Renal cortex interstitium (tissue), 11 donors: ENCODE data around the gene EHHADH. TPM values are rescaled to one million over a fixed set of nuclear protein-coding genes. Genes with fewer than 3 reads are reported as not detected.
A peak's percentile ranks its signal among the peaks of the same experiment; 100 is the strongest.

Source experiments
- DNase-seq, 11 donors: peaks; one replicate each; pipeline ENCODE4 v3.0.0-alpha.2; 2013; ENCODE audit warnings: low read depth in 9 of 11, low spot score in 4 of 11; ENCODE audit errors: extremely low read depth in 1 of 11
- polyA plus RNA-seq, 3 donors: library from polyadenylated mRNA; unstranded; fragments of 120-200 nt; gene quantifications; one replicate each; pipeline ENCODE4 v1.2.1, GENCODE V29; 2013; ENCODE audit not compliant: insufficient read length in 3 of 3

EHHADH gene
- polyA plus RNA-seq, 3 donors = 26.3 to 31.7 (median 30.9) TPM

DNA sequence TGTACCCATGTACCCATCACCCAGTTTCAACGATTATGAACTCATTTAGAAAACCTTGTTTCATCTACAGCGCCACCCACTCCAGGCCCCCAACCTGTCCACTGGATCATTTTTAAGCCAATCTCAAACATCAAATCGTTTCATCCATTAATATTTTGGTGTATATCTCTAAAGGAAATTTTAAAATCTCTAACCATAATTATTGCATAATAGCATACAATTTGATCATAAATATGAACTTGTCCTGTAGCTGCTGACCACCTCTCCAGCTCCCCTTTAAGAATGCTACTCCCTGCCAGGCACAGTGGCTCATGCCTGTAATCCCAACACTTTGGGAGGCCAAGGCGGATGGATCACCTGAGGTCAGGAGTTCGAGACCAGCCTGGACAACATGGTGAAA lies 98.2 kb downstream of the EHHADH start:
- no peak for DNase-seq

DNA sequence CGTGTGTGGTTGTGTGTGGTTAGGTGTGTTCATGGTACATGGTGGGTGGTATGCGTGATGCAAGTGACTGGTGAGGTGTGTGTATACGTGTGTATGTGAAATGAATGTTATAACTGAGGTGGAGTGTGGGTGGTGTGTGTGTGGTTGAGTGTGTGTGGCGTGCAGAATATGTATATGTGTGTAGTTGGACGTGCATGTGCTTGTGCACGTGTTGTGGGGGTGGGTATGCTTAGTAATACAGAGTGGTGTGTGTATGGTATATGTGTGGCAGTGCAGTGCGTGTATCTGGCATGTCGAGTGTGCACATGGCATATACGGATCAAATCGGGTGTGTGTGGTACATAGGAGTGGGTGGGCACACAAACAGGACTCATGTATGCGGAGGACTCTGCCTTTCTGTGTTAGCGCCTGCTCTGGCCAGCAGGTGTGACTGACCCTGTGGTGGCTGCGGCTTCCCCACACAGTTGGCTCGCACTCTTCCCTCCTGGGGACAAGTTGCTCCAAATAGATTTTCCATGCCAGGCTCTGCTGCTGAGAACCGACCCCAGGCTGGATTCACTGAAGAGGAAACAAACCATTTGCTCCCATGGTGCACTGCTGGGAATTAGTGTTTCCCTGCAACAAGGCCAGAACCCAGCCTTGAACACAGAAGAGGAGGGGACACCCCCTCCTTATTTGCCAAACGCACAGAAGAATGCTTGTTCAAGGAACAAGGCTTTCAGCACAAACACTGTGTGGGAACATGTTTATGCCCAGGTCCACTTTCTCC lies 99.8 kb downstream of the EHHADH start:
- DNase-seq = no peak

DNA sequence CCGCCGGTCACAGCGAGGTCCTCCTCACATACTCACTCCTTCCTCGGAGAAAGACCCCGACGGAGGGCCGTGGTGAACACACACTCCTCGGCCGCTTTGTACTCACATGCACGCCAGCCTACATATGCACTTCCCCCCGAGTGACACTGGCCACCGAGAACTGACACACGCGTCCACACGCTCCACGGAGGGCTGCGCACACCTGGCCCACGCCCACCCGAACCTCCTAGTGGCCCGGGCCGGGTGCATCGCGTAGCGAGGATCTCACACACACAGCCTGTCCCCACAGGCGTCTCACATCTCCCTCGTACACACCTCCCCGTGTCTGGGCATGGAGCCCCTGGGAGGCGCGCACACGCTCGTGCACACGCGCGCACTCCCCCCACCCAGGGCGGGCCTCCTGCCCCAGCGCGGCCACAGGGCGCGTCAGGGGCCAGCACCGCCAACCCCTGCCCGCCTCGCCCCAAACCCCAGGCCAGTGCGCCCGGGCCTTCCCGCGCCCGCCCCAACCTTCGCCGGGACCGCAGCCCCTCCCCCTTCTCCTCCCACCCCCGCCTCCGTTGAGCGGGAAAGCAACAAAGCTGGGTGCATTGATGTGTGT lies 100.6 kb downstream of the EHHADH start:
- peak in 4 of 11 donors; percentile 21 to 41 (median 32) for DNase-seq

DNA sequence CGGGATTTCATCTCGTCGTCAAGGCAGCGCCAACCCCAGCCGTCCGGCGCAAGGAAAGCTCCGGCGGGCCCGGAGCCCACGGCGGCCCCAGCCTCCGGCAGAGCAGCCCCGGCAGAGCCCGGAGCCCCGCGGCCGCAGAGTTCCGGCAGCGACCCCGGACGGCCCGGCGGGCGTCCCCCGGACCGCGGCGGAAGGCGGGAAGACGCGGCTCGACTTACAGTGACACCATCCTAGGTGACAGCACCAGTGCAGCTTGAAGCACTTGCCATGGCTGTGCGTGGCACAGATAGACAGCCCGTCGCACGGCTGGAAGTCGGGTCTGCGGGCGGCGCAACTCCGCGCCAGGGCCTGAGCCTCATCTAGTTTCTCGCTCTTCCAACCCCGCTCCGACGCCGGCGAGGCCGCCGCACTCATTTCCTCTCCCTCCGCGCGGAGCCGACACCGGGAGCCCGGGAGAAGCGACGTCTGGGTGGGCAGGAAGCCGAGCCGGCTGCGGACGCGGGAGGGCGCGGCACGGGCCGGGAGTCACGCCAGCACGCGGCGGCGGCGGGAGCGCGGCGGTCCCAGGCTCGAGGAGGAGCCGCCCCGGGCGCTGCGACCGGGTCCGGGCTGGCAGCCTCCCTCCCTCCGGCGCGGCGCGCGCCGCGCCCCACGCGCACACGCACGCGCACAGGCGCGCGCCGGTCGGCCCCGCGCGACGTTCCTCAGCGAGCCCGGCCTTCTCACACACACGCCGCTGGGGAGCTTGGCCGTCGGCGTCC lies 101.3 kb downstream of the EHHADH start, which contains the start of gene C3orf70:
C3orf70 (minus strand) TSS at position 651 of the 761 bp plus-strand sequence; CDS start at position 414, 237 bp downstream.
- DNase-seq = peak in 7 of 11 donors; percentile 36 to 60 (median 52)

DNA sequence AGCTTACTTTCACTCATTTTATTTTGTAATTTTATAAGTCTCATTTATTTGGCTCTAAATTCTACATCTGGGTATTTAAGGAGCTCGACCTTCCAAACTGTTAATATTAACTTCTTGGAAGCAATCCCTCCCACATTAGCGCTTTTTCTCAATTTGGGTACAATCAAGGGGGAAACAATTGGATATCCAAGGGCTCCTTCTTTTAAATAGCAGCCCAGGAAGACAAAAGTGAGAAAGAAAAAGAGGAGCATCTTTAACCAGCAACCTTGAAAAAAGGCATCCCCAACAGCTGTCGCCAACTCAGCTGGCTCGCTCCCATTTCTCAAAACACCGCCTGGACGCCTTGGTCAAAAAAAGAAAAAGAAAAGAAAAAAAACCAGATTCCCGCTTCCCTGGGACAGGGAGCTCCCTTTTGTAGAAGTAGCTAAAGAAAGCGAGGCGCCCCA lies 101.9 kb downstream of the EHHADH start:
- peak in 3 of 11 donors; percentile 13 to 48 (median 20) for DNase-seq

DNA sequence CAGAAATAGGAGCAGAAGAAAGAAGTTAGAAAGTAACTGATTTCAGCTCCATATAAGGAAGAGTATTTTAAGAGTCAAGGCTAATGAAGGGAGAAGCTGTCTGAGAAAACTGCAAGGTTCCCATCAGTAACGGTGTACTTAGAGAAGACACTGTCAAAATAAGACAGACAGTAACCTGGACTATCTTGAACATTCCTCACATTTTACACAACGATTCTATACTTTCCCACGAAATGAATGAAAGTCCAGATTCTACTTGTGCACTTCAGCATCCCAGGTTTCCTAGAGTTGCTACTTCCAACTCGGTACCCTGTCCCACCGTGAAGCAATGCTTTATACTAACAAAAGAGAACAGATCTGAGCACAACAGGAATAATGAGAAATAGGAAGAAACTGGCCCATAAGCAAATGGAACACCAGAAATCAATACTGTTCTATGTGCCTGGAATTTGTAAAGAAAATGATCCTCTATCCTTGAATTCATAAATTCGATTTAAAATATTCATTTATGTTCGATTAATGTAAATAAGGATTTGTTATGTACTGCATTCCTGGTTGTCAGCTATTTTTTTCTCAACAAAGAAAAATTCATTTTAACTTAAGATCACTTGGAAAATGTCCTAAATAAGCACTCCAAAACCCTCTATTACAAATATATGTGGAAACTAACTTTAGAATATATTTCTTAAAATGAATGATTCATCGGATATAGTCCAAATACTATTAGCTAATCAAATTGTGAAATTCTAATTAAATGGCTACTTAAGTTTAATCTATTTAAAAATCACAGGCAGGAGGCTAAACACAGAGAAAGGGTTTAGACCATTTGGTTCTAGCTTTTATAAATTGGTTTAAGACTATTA lies 102.5 kb downstream of the EHHADH start:
- DNase-seq = no peak

DNA sequence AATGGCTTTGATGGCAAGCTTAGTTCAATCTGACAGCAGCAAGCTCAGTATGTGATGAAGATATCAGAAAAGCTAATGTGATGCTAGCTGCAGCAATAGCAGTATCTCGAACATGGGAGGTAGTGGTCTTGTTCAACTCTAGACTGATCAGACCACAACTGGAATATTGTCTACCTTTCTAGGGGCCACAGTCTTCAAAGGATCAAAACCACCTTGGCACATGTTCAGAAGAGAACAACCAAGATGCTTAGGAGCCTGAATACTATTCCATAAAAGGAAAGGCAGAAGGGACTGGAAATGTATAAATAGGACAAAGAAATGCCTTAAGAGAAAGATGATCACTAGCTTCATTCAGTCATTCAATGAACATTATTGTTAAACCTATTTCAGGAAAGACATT lies 103.3 kb downstream of the EHHADH start:
- no peak for DNase-seq

DNA sequence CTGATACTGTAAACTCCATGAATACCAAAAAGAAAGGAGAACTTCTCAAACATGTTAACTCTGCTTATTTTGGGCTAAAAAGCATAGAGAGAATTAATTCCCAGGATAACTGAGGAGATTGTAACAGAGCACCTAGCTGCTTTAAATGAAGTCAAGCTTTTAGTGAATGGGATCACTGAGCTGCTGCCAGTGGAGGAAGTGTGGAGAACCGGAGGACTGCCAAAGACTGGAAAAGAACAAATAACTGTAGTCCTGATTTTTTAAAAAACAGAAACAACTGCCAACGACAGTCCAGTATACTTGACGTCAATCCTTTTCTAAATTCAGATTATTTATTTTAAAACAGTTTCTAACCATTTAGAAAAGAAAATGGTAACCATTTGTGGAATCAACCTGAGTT lies 104.3 kb downstream of the EHHADH start:
- DNase-seq = no peak

DNA sequence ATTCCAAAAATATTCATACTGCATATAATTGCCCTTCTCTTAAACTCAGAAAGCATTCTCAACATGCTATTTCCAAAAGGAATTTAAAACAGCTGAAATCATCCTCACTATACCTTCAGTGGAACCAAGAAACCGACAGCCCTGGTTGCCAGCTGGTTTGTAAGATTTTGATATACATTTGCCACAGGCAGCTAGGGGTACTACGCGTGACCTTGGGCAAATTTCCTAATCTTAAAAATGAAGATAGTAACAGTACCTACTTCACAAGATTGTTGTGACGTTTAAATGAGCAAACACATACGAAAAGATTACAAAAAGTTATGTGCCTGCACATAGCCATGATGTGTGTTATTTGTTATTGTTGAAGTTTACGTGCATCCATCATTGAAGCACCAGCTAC lies 108.3 kb downstream of the EHHADH start:
- DNase-seq = no peak

DNA sequence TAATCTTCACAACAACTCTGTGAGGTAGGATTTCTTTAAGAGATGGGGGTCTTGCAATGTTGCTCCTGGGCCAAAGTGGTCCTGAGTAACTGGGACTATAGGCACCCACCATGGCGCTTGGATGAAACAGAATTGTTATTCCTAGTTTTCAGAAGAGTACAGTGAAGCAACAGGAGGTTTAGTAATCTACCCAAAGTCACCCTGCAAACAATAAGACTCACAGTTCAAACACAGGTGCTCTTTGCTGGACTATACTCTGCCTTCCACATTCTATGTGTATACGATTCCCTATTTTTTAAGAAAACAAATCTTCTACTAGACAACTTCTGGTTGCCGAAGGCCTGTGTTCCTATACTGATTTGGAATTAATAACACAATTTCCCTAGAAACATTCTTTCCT lies 109.1 kb downstream of the EHHADH start:
- DNase-seq = no peak

Other genes with a start within 250 kb of the EHHADH start
- 1 to 10 TPM; 6.8 to 9.2 (median 9.1) TPM for gene C3orf70, start 101.0 kb downstream of the EHHADH start, polyA plus RNA-seq
- 10 to 100 TPM; 45.8 to 68.2 (median 47.5) TPM for gene MAP3K13, start 109.1 kb upstream of the EHHADH start, polyA plus RNA-seq
- 10 to 100 TPM; 27.9 to 31.5 (median 30.6) TPM for gene TMEM41A, start 245.0 kb upstream of the EHHADH start, polyA plus RNA-seq